GM12878 (cell line): ENCODE results near the gene SAMD9. TPM values are rescaled to one million over a fixed set of nuclear protein-coding genes. Genes with fewer than 3 reads are reported as not detected.

Experiments
- ATAC-seq: fragments of 200-7000 bp; cut with Tn5 transposase; 3 replicates; pipeline ENCODE4 v1.9.1; 2020; ENCODE audit warnings: mild to moderate bottlenecking, moderate library complexity
- BruUV-seq: library from RNA; stranded (reverse); fragments of 400-500 nt; replicated peaks from 2 replicates; lab custom pipeline; 2021; lab: Mats Ljungman, UMichigan
- CTCF ChIA-PET: fragments of 300-600 bp; sonication (Branson Sonifier 250); formaldehyde crosslinking; extraction: SDS; loops from one replicate; lab custom pipeline; 2021; ENCODE audit warnings: inconsistent platforms; lab: Yijun Ruan, JAX
- POLR2A ChIA-PET: fragments of 350-600 bp; formaldehyde crosslinking; extraction: SDS; loops from one replicate; lab custom pipeline; 2021; ENCODE audit warnings: inconsistent platforms; lab: Charles Lee
- RAD21 ChIA-PET: fragments of 300-600 bp; sonication (Branson Sonifier 250); formaldehyde crosslinking; loops from one replicate; lab custom pipeline; 2023; ENCODE audit warnings: antibody characterized with exemption; ENCODE audit not compliant: unreplicated experiment; lab: Charles Lee
- SMC1A ChIA-PET: fragments of 300-600 bp; sonication (Branson Sonifier 250); formaldehyde crosslinking; loops from one replicate; lab custom pipeline; 2023; ENCODE audit not compliant: unreplicated experiment, uncharacterized antibody; lab: Charles Lee
- DNase-seq: peaks from one replicate; pipeline ENCODE4 v3.0.0-alpha.2; 2011; ENCODE audit warnings: low read depth, low spot score
- FAIRE-seq: peaks from 3 replicates; lab custom pipeline; 2011; peaks lifted over from hg19 to GRCh38; lab: Jason Lieb, UNC
- H2AFZ ChIP-seq: 2 replicates; pipeline ENCODE4 v1.6.0; 2011; ENCODE audit warnings: low read depth, low read length, control low read depth; ENCODE audit not compliant: control insufficient read depth
- H3K27ac ChIP-seq: 2 replicates; pipeline ENCODE4 v1.5.1; 2011; ENCODE audit warnings: control low read depth; ENCODE audit not compliant: control insufficient read depth, insufficient read depth
- H3K27me3 ChIP-seq, 2 experiments: replicated peaks in 1 of 2; 2 replicates each; pipeline versions ENCODE4 v1.6.0 to v1.6.1; 2011; ENCODE audit warnings: low read length in 1 of 2; ENCODE audit not compliant: control insufficient read depth in 2 of 2, insufficient read depth in 2 of 2
- H3K36me3 ChIP-seq, 2 experiments: 2 replicates each; pipeline ENCODE4 v1.5.1; 2011; ENCODE audit warnings: low read length in 1 of 2; ENCODE audit not compliant: control insufficient read depth in 2 of 2, insufficient read depth in 2 of 2
- H3K4me1 ChIP-seq: 2 replicates; pipeline ENCODE4 v1.6.1; 2011; ENCODE audit warnings: mild to moderate bottlenecking, low read length, moderate library complexity, mixed read lengths; ENCODE audit not compliant: control insufficient read depth, insufficient read depth
- H3K4me2 ChIP-seq: 2 replicates; pipeline ENCODE4 v1.6.0; 2011; ENCODE audit warnings: control low read depth; ENCODE audit not compliant: control insufficient read depth, insufficient read depth
- H3K4me3 ChIP-seq: fragments of 200-600 bp; sonication (generic); 2 replicates; pipeline ENCODE4 v1.5.1; 2016
- H3K79me2 ChIP-seq: 2 replicates; pipeline ENCODE4 v1.6.0; 2011; ENCODE audit warnings: low read length; ENCODE audit not compliant: control insufficient read depth, insufficient read depth
- H3K9ac ChIP-seq: 2 replicates; pipeline ENCODE4 v1.8.0; 2011; ENCODE audit warnings: low read length, control low read depth, mixed read lengths; ENCODE audit not compliant: control insufficient read depth, insufficient read depth
- H3K9me3 ChIP-seq: replicated peaks from 3 replicates; pipeline ENCODE4 v1.5.1; 2011; ENCODE audit warnings: mild to moderate bottlenecking, low read length; ENCODE audit not compliant: control insufficient read depth, insufficient read depth
- H4K20me1 ChIP-seq: 2 replicates; pipeline ENCODE4 v1.6.0; 2011; ENCODE audit not compliant: control insufficient read depth, insufficient read depth
- POLR2A ChIP-seq: IDR thresholded peaks from 2 replicates; pipeline ENCODE4 v1.6.1; 2011; ENCODE audit warnings: low read depth, mild to moderate bottlenecking, low read length
- RB1 ChIP-seq: fragments of 450-650 bp; formaldehyde crosslinking; IDR thresholded peaks from 2 replicates; pipeline ENCODE4 v1.6.1; 2017; ENCODE audit warnings: mild to moderate bottlenecking, borderline replicate concordance
- TBL1XR1 ChIP-seq: IDR thresholded peaks from 2 replicates; pipeline ENCODE4 v1.6.1; 2012; ENCODE audit warnings: low read depth, low read length, improper control_type of control experiment
- YBX1 ChIP-seq: fragments of 450-650 bp; IDR thresholded peaks from 2 replicates; pipeline ENCODE4 v1.6.1; 2016; ENCODE audit warnings: antibody characterized with exemption
- WGBS: methylation state at CpG from one replicate; pipeline ENCODE4 v1.1.6; 2016; ENCODE audit warnings: low lambda C conversion rate; ENCODE audit not compliant: insufficient replicate concordance, insufficient coverage; ENCODE audit errors: missing lambda C conversion rate; 5-methylcytosine and 5-hydroxymethylcytosine counted together
- in situ Hi-C: fragments of 300-500 bp; cut with MboI; formaldehyde crosslinking; loops from 9 replicates; pipeline ENCODE4 v1.14.3; 2018; ENCODE audit warnings: mixed read lengths
- intact Hi-C: fragments of 100-400 bp; cut with micrococcal nuclease; formaldehyde crosslinking; loops from one replicate; pipeline ENCODE4 v1.14.2; 2022; ENCODE audit not compliant: unreplicated experiment
- polyA plus RNA-seq, 11 experiments: library from polyadenylated mRNA; depleted of rRNA in 4 of 11; unstranded in 6 of 11; stranded (reverse) in 5 of 11; fragments of >200 nt; fragmentation: Nextera tagmentation in 4 of 11; fragmentation: Illumina TruSeq in 1 of 11; extraction: Ambion mirVana in 4 of 11; extraction: Trizol in 1 of 11; gene quantifications; 1 replicate in 1 of 11; 2 replicates in 10 of 11; pipeline versions ENCODE4 v1.2.1 to v1.2.3, GENCODE V29; 2011 to 2016; ENCODE audit warnings: inconsistent platforms in 2 of 11, missing spikeins in 2 of 11, low read depth in 1 of 11
- total RNA-seq, 4 experiments: library from RNA; depleted of rRNA in 3 of 4; stranded (reverse); fragments of >200 nt in 3 of 4; fragmentation: Illumina TruSeq in 1 of 4; extraction: Trizol in 1 of 4; gene quantifications; 2 replicates each; pipeline versions ENCODE4 v1.2.1 to v1.2.3, GENCODE V29; 2013 to 2021
- TF ChIP-seq, protein P1 (sequence below): fragments of 150-350 bp; IDR thresholded peaks from 2 replicates; pipeline ENCODE4 v1.6.1; 2016; ENCODE audit warnings: low read depth, low read length
- TF ChIP-seq, protein P2 (sequence below): fragments of 450-650 bp; IDR thresholded peaks from 2 replicates; pipeline ENCODE4 v1.6.1; 2016; ENCODE audit warnings: mild to moderate bottlenecking, moderate library complexity, borderline replicate concordance

SAMD9 gene
- total and polyA plus RNA-seq, 10 of the 15 experiments (the other 5 are each of a cell fraction or from before 2014, with no cell fraction given) = 6.4 to 37.1 (median 15.1) TPM

DNA sequence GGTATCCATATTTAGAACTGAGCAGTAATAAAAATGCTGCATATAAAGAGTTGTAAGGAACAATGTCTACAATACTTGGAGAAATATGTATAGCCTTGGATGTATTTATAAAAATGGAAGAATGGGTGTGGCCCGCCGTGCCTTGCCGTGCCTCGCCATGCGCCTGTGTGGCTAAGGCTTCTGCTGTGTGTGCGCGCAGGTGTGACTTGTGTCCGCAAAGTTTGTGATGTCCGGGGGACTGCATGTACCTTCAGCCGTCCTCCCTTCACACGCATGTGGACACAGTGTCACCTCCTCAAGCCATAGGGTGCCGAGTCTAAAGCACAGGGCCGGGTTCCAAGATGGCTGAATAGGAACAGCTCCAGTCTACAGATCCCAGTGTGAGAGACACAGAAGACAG, 9.8 kb downstream of the SAMD9 start (continued):
- TF ChIP-seq, protein P1, sequence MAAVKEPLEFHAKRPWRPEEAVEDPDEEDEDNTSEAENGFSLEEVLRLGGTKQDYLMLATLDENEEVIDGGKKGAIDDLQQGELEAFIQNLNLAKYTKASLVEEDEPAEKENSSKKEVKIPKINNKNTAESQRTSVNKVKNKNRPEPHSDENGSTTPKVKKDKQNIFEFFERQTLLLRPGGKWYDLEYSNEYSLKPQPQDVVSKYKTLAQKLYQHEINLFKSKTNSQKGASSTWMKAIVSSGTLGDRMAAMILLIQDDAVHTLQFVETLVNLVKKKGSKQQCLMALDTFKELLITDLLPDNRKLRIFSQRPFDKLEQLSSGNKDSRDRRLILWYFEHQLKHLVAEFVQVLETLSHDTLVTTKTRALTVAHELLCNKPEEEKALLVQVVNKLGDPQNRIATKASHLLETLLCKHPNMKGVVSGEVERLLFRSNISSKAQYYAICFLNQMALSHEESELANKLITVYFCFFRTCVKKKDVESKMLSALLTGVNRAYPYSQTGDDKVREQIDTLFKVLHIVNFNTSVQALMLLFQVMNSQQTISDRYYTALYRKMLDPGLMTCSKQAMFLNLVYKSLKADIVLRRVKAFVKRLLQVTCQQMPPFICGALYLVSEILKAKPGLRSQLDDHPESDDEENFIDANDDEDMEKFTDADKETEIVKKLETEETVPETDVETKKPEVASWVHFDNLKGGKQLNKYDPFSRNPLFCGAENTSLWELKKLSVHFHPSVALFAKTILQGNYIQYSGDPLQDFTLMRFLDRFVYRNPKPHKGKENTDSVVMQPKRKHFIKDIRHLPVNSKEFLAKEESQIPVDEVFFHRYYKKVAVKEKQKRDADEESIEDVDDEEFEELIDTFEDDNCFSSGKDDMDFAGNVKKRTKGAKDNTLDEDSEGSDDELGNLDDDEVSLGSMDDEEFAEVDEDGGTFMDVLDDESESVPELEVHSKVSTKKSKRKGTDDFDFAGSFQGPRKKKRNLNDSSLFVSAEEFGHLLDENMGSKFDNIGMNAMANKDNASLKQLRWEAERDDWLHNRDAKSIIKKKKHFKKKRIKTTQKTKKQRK = no peak
- TF ChIP-seq RB1 (no peak), YBX1 (no peak)
- TF ChIP-seq, protein P2, sequence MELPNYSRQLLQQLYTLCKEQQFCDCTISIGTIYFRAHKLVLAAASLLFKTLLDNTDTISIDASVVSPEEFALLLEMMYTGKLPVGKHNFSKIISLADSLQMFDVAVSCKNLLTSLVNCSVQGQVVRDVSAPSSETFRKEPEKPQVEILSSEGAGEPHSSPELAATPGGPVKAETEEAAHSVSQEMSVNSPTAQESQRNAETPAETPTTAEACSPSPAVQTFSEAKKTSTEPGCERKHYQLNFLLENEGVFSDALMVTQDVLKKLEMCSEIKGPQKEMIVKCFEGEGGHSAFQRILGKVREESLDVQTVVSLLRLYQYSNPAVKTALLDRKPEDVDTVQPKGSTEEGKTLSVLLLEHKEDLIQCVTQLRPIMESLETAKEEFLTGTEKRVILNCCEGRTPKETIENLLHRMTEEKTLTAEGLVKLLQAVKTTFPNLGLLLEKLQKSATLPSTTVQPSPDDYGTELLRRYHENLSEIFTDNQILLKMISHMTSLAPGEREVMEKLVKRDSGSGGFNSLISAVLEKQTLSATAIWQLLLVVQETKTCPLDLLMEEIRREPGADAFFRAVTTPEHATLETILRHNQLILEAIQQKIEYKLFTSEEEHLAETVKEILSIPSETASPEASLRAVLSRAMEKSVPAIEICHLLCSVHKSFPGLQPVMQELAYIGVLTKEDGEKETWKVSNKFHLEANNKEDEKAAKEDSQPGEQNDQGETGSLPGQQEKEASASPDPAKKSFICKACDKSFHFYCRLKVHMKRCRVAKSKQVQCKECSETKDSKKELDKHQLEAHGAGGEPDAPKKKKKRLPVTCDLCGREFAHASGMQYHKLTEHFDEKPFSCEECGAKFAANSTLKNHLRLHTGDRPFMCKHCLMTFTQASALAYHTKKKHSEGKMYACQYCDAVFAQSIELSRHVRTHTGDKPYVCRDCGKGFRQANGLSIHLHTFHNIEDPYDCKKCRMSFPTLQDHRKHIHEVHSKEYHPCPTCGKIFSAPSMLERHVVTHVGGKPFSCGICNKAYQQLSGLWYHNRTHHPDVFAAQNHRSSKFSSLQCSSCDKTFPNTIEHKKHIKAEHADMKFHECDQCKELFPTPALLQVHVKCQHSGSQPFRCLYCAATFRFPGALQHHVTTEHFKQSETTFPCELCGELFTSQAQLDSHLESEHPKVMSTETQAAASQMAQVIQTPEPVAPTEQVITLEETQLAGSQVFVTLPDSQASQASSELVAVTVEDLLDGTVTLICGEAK = no peak
- TF ChIP-seq, all 136 proteins: peak for 0

DNA sequence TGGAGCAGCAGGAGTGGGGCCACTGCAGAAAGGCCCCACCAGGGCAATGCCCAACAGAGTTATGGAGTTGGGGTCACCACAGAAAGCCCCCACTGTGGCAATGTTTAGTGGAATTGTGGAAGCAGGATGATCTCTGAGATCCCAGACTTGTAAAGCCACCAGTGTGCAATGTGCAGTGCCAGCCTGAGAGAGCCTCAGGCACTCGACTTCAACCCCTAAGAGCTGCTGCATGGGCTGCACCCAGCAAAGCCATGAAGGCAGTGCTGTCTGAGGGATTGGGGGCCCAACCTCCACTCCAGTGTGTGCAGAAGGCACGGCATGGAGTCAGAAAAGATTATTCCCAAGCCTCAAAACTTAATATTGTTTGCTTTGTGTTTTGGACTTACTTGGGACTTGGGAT, 20.4 kb downstream of the SAMD9 start:
- H3K4me3 ChIP-seq = no peak overlapping the region
- intact Hi-C loops = loop anchor here (10.0 kb wide), 3 partner anchors 277 to 457 kb away; no protein-coding TSS in a partner anchor
- no peaks in the 10 kb centered on the region for H4K20me1 ChIP-seq
- in situ Hi-C loops = loop anchor here (25.0 kb wide), 1 partner anchor 440 kb away; no protein-coding TSS in a partner anchor
- DNase-seq (no peak), FAIRE-seq (no peak), ATAC-seq (peak; percentile 35; the same call in 2 of the 3 replicates)
- no TSS peak for BruUV-seq
- 34% methylated on average over 2 of the region's 2 CpGs for WGBS
- SMC1A ChIA-PET = no interaction called here
- RAD21 ChIA-PET = no interaction called here
- peaks cover under 1% of the 10 kb centered on the region for H3K9me3 ChIP-seq
- no peaks in the 10 kb centered on the region for H3K79me2 ChIP-seq
- H3K4me1 ChIP-seq = no peaks in the 10 kb centered on the region
- H3K36me3 ChIP-seq = no peaks in the 10 kb centered on the region
- no peak overlapping the region for H3K9ac ChIP-seq
- H3K27ac ChIP-seq = no peak overlapping the region
- POLR2A ChIA-PET = no interaction called here
- no peaks in the 10 kb centered on the region for H3K27me3 ChIP-seq
- H3K4me2 ChIP-seq = no peak overlapping the region
- no peak overlapping the region for H2AFZ ChIP-seq
- CTCF ChIA-PET = no interaction called here
- 0 out of 2 replicates have a peak, but pooled peaks have one; percentile 29 for TF ChIP-seq POLR2A
- TF ChIP-seq TBL1XR1 = no peak
